ENCODE data around the gene PRRC1. TPM values are rescaled to one million over a fixed set of nuclear protein-coding genes. Genes with fewer than 3 reads are reported as not detected.

The PRRC1 gene
- 31.9 TPM for total RNA-seq

GRCh38 chr5:127517480-127518318 is at the start of gene PRRC1:
PRRC1 (plus strand) TSS chr5:127517640; CDS start chr5:127523480, 5,840 bp downstream.
- intact Hi-C loops (cut with DNase I): no loop called here
- peaks cover 25% of the 10 kb centered on the region for H3K4me1 ChIP-seq
- no peaks in the 10 kb centered on the region for H3K36me3 ChIP-seq
- no peaks in the 10 kb centered on the region for H3K9me3 ChIP-seq
- H3K27ac ChIP-seq: peak within 1 kb of the TSS; percentile 85
- no peaks in the 10 kb centered on the region for H3K27me3 ChIP-seq
- DNase-seq (ENCODE audit: extremely low spot score in 2 of 2): no peak
- H3K4me3 ChIP-seq: peak within 1 kb of the TSS; percentile 85 to 97
- TF ChIP-seq POLR2A (IDR thresholded peaks at IDR 0.05) (peak in 1 of 2 donors; percentile 28), POLR2AphosphoS5 (IDR thresholded peaks at IDR 0.05; ENCODE audit: insufficient read depth in 1 of 2, low read depth in 1 of 2) (peak in 1 of 2 donors; percentile 82)
- TF ChIP-seq, protein P1, sequence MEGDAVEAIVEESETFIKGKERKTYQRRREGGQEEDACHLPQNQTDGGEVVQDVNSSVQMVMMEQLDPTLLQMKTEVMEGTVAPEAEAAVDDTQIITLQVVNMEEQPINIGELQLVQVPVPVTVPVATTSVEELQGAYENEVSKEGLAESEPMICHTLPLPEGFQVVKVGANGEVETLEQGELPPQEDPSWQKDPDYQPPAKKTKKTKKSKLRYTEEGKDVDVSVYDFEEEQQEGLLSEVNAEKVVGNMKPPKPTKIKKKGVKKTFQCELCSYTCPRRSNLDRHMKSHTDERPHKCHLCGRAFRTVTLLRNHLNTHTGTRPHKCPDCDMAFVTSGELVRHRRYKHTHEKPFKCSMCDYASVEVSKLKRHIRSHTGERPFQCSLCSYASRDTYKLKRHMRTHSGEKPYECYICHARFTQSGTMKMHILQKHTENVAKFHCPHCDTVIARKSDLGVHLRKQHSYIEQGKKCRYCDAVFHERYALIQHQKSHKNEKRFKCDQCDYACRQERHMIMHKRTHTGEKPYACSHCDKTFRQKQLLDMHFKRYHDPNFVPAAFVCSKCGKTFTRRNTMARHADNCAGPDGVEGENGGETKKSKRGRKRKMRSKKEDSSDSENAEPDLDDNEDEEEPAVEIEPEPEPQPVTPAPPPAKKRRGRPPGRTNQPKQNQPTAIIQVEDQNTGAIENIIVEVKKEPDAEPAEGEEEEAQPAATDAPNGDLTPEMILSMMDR (IDR thresholded peaks at IDR 0.05): no peak

GRCh38 chr5:127471211-127471610 is 46.2 kb upstream of the PRRC1 start:
- TF ChIP-seq POLR2A (IDR thresholded peaks at IDR 0.05) (no peak), POLR2AphosphoS5 (IDR thresholded peaks at IDR 0.05; ENCODE audit: insufficient read depth in 1 of 2, low read depth in 1 of 2) (no peak)
- TF ChIP-seq, protein P1 (IDR thresholded peaks at IDR 0.05): no peak
- Histone ChIP-seq H3K9me3 (no peaks in the 10 kb centered on the region), H3K4me1 (no peaks in the 10 kb centered on the region), H3K27me3 (no peaks in the 10 kb centered on the region), H3K4me3 (no peak overlapping the region), H3K36me3 (no peaks in the 10 kb centered on the region), H3K27ac (no peak overlapping the region)
- DNase-seq (ENCODE audit: extremely low spot score in 2 of 2): no peak
- intact Hi-C loops (cut with DNase I): no loop called here

DNA sequence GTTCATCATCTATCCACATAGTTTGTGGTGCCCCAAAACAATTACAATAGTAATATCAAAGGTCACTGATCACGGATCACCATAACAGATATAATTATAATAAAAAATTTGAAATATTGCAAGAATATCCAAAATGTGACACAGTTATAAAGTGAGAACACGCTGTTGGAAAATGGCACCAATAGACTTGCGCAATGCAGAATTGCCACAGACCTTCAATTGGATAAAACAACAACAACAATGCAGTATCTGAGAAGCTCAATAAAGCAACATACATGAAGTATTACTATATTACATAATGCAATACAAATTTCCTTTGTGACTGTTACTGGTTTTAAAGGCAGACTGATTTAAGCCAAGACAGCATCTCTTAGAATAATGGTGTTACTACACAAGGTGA is 44.7 kb upstream of the PRRC1 start:
- Histone ChIP-seq H3K9me3 (no peaks in the 10 kb centered on the region), H3K27me3 (no peaks in the 10 kb centered on the region), H3K4me1 (no peaks in the 10 kb centered on the region), H3K27ac (no peak overlapping the region), H3K4me3 (no peak overlapping the region), H3K36me3 (no peaks in the 10 kb centered on the region)
- DNase-seq (ENCODE audit: extremely low spot score in 2 of 2): no peak
- TF ChIP-seq POLR2A (IDR thresholded peaks at IDR 0.05) (no peak), POLR2AphosphoS5 (IDR thresholded peaks at IDR 0.05; ENCODE audit: insufficient read depth in 1 of 2, low read depth in 1 of 2) (no peak)
- TF ChIP-seq, protein P1 (IDR thresholded peaks at IDR 0.05): no peak
- intact Hi-C loops (cut with DNase I): no loop called here

DNA sequence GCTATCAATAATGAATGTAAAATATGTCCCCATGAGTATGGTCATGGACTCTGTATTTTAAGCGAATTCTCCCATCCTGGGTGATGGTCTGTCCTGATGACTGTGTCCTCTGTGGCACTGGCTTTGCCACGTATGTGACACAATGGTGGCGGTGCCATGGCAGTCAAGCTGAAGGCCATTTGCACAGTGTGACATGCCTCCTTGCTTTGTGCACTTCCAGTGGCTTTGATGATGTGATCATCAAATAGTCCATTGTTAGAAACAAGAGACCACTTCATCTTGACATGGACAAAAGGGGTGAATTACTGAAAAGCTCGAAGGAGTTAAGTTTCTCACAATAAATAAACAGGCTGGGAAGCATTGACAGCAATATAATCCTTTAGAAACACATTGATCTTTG is 31.0 kb upstream of the PRRC1 start:
- TF ChIP-seq POLR2A (IDR thresholded peaks at IDR 0.05): no peak
- Histone ChIP-seq H3K4me1 (no peaks in the 10 kb centered on the region), H3K9me3 (no peaks in the 10 kb centered on the region), H3K27me3 (no peaks in the 10 kb centered on the region), H3K4me3 (no peak overlapping the region), H3K36me3 (no peaks in the 10 kb centered on the region), H3K27ac (no peak overlapping the region)
- DNase-seq (ENCODE audit: extremely low spot score in 2 of 2): no peak
- intact Hi-C loops (cut with DNase I): no loop called here

DNA sequence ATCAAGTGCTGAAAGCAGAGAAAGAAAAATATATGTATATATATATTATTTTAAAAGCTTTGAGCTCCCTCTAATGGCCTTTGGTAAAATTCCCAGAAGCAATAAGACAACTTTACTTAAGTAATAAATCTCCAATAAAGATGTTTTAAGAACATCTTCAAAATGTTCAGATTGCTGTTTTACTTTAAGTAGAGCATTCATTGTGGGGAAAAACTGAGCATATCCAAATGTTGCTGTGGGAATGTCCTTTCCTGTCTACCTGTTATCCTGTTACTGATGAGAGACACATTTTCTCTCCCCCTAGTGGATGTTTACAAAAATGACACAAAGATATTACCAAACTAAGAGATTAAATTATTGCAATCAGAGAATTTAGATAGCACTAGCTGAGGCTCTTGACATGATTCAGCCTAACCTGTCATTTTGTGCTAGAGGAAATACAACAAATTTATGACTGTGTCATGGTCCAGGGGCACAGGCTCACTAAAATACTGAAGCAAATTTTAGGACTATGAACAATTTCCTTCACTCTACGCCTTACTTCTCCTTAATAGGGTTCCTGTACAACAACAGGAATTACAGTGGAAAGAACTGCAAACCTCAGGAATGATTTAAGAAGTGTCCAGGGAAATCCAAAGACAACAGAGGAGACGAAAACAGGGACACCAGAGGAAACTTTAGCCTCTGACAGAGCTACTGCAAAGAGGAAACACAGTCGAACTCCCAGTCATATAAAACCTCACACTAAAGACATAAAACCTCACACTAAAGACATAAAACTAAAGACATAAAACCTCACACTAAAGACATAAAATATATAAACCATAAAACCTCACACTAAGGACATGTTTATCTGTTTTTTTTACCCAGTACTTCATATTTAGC is 24.3 kb upstream of the PRRC1 start:
- Histone ChIP-seq H3K27ac (no peak overlapping the region), H3K9me3 (no peaks in the 10 kb centered on the region), H3K36me3 (no peaks in the 10 kb centered on the region), H3K4me1 (no peaks in the 10 kb centered on the region), H3K4me3 (no peak overlapping the region), H3K27me3 (no peaks in the 10 kb centered on the region)
- DNase-seq (ENCODE audit: extremely low spot score in 2 of 2): no peak
- TF ChIP-seq POLR2AphosphoS5 (IDR thresholded peaks at IDR 0.05; ENCODE audit: insufficient read depth in 1 of 2, low read depth in 1 of 2): no peak
- TF ChIP-seq, protein P1 (IDR thresholded peaks at IDR 0.05): peak; percentile 32 to 45 (median 44)
- intact Hi-C loops (cut with DNase I): no loop called here

Data from vagina (tissue), 2 donors.